ENCODE data around the gene CHD1L.
A peak's percentile ranks its signal among the peaks of the same experiment; 100 is the strongest.
"Not testable (repeated sequence)": the region's sequence is repeated elsewhere in the genome, so short reads cannot be mapped to it uniquely, and the experiment has no call there.

The CHD1L gene

GRCh38 chr1:147242449-147243227 is at the start of gene CHD1L:
CHD1L (plus strand) TSS chr1:147242684; CDS start chr1:147242704, 20 bp downstream.
- DNase-seq (ENCODE audit: low read depth in 2 of 2) = peak; percentile 87 to 91

- not testable (repeated sequence) for DNase-seq (ENCODE audit: low read depth in 2 of 2)
Observed at GRCh38 chr1:147197324-147197723, 45.2 kb upstream of the CHD1L start.

DNA sequence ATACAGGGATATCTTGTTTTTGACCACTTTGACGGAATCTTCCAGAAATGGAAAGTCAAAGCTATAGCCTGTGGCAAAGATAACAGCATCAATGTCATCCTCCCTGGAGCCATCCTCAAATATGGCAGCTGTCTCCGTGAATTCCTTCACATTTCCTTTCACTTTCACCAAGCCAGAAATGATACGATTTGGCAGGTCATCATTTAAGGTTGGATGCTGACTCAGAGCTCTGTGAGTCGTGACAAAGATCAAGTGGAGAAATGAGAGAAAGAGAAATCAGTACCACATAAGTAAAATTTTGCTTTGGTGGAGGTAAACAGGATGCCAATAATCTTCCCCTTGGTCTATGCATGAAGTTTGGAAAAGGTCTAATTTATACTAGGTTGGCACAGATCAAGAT is 41.2 kb upstream of the CHD1L start:
- no peak for DNase-seq (ENCODE audit: low read depth in 2 of 2)

DNA sequence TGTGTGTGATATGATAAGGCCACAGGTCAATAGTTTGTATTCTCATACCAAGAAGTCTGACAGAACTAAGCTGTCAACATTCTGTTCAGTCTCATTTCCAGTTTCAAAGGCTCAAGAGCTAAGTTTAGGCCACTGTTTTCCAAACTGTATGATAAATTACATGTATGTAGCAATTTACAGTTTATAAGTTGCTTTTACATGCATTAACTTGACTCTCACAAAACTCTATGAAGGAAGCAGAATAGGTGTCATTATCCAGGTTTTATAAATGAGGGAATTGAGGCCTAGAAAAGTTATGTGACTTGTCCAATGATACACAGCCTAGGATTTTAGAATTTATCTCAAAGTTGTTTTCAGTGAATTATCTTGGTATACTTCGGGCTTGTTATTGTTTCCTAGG is 40.7 kb upstream of the CHD1L start:
- no peak for DNase-seq (ENCODE audit: low read depth in 2 of 2)

DNA sequence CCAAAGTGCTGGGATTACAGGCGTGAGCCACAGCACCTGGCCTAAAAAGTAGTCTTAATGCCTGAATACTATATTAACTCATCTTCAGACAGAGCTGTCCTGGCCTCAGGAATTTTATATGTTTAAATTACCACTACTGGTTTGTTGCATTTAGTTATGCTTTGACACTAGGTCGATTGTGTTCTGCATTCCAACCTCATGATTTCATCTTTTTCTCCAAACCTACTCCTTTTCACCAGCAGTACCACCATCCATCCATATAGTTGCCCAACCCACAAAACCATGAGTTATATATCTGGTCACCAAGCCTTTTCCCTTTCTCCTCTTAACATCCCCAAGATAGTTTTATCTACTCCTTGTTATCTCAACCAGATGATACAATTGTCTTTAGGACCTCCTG is 39.9 kb upstream of the CHD1L start:
- DNase-seq (ENCODE audit: low read depth in 2 of 2) = no peak

DNA sequence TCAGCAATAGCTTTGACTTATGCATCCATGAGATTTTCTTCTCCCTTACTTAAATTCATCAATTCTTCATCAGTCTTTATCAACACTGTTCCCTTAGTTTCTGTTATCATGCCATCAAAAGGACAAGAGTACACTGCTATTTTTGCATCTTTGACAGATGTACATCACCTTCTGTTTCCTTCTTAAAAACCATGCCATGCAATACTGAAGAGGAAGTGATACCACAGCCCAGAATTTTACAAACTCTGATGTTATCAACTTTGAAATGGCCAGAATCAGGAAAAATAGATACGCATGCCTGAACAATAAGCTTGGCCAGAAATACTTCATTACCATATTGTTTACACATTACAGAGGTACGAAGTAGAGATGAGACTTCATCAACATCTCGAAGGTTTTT is 38.4 kb upstream of the CHD1L start:
- DNase-seq (ENCODE audit: low read depth in 2 of 2) = no peak

- DNase-seq (ENCODE audit: low read depth in 2 of 2) = no peak
Observed at GRCh38 chr1:147207192-147207591, 35.3 kb upstream of the CHD1L start.

GRCh38 chr1:147208619-147209018 is 33.9 kb upstream of the CHD1L start:
- no peak for DNase-seq (ENCODE audit: low read depth in 2 of 2)

DNA sequence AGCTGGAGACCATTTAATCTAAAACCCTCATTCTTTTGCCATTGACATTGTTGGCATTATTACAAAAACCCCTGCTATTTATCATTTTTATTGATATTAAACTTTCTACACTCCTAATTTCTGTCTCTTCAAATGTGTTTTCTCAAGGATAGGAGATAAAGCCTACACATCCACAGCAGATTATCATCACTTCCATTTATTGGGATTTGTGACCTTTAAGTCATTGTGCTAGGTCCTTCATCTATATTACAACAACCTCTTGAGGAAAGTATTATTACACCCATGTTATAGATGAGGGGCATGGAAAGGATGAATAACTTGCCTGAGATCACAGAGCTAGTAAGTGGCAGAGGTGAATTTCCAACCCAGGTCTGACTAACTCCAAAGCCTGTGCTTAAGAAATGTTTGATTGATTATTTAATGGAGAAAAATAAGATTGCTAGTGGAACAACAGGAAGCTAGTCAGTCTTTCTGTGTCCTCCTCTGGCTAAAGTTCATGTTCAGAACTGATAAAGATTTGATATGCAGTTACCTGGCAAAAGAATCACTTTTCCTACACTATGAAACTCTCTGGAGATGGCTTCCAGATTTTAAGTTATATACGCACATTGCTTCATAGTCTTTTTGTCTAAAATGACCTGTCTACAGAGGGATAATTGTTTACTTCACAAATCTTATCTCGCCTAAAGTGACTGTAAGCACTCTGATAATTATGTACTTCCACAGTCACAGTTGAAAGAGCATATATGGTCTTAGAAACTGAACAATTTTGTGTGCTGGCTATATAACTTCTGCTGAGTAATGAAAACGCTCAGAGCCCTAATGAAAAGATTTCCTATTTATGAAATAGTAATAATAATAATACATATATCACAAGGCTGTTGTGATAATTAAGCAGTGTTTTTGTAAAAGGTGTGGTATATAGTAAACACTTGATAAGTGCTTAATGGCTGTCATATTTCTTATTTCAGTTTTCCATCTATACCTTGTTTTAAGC is 32.4 kb upstream of the CHD1L start:
- DNase-seq (ENCODE audit: low read depth in 2 of 2) = no peak

- DNase-seq (ENCODE audit: low read depth in 2 of 2) = no peak
Observed at GRCh38 chr1:147210987-147211386, 31.5 kb upstream of the CHD1L start.

- no peak for DNase-seq (ENCODE audit: low read depth in 2 of 2)
Observed at GRCh38 chr1:147211577-147211976, 30.9 kb upstream of the CHD1L start.

DNA sequence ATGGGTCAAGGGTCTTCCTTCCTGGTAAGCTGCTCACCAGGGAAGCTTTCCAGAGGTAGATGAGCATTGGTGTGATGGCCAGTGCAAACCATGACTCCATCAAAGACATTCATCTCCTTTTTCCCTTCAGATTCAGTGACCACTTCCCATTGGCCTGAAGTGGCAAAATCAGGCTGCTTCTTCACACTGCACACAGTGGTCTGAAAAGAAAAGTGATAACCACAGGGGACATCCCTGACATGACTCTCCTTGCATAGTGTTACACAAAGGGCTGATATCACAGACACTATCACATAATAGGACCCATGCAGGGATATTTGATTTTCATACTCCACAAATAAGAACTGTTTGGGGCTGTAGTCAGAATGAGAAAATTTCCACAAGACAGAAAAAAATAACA is 29.2 kb upstream of the CHD1L start:
- DNase-seq (ENCODE audit: low read depth in 2 of 2) = no peak

GRCh38 chr1:147214325-147214724 is 28.2 kb upstream of the CHD1L start:
- DNase-seq (ENCODE audit: low read depth in 2 of 2) = no peak

- DNase-seq (ENCODE audit: low read depth in 2 of 2) = no peak
Observed at GRCh38 chr1:147214842-147215539, 27.5 kb upstream of the CHD1L start.

GRCh38 chr1:147215540-147215916 is 27.0 kb upstream of the CHD1L start:
- no peak for DNase-seq (ENCODE audit: low read depth in 2 of 2)

GRCh38 chr1:147216124-147216523 is 26.4 kb upstream of the CHD1L start:
- DNase-seq (ENCODE audit: low read depth in 2 of 2) = no peak

DNA sequence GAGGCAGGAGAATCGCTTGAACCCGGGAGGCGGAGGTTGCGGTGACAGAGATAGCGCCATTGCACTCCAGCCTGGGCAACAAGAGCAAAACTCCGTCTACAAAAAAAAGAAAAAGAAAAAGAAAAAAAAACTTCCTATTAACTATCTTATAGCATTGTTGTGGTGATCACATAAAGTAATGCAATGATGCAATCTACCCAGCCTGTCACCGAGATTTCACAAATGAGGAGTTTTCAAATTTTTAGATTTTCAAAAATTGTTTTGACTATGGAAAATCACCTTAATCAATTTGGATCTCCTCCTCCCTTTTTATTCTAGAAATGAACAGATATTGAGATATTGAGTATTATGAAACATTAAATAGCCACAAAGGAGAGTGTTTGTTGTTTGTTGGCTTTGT is 25.3 kb upstream of the CHD1L start:
- no peak for DNase-seq (ENCODE audit: low read depth in 2 of 2)

DNA sequence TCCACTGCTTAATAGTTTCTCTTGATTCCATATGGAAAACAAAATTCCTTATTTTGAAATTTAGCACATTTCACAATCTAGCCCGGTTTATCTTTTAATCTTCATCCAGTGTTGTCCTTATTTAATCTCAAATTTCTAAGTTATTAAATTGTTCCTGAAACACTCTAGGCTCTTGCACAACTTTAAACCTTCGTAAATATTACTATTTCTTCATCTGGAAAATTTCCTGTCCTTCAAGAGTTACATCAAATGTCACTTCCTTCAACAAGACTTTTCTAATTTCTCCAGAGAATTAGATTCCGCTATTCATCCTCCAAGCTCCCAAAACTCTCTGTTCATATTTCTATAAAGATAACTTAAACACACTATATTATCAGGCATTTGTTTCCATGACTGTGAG is 23.9 kb upstream of the CHD1L start:
- DNase-seq (ENCODE audit: low read depth in 2 of 2) = no peak

- no peak for DNase-seq (ENCODE audit: low read depth in 2 of 2)
Observed at GRCh38 chr1:147223740-147224615, 18.5 kb upstream of the CHD1L start.

GRCh38 chr1:147225193-147225730 is 17.2 kb upstream of the CHD1L start, which contains the start of gene FMO5:
FMO5 (minus strand) TSS chr1:147225339; CDS start chr1:147225029, 310 bp downstream.
- DNase-seq (ENCODE audit: low read depth in 2 of 2) = peak; percentile 11 to 16

DNA sequence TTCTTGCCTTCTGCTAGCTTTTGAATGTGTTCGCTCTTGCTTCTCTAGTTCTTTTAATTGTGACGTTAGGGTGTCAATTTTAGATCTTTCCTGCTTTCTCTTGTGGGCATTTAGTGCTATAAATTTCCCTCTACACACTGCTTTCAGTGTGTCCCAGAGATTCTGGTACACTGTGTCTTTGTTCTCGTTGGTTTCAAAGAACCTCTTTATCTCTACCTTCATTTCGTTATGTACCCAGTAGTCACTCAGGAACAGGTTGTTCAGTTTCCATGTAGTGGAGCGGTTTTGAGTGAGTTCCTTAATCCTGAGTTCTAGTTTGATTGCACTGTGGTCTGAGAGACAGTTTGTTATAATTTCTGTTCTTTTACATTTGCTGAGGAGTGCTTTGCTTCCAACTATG is 11.5 kb upstream of the CHD1L start:
- not testable (repeated sequence) for DNase-seq (ENCODE audit: low read depth in 2 of 2)
